HPDE6-E6E7 (cell line): ENCODE measurements around the gene BBIP1.

Source experiments
- DNase-seq: peaks from one replicate; pipeline ENCODE4 v3.0.0; 2011; ENCODE audit warnings: missing footprints; ENCODE audit errors: extremely low spot score

Gene BBIP1

GRCh38 chr10:110863956-110864355, 55.0 kb downstream of the BBIP1 start:
- DNase-seq, result no peak

- no peak for DNase-seq
These were observed 55.6 kb downstream of the BBIP1 start for GRCh38 chr10:110863361-110863760.

GRCh38 chr10:110862961-110863360, 56.0 kb downstream of the BBIP1 start:
- DNase-seq, result no peak

GRCh38 chr10:110861930-110862649, 56.9 kb downstream of the BBIP1 start:
- DNase-seq, result peak; percentile 41

DNA sequence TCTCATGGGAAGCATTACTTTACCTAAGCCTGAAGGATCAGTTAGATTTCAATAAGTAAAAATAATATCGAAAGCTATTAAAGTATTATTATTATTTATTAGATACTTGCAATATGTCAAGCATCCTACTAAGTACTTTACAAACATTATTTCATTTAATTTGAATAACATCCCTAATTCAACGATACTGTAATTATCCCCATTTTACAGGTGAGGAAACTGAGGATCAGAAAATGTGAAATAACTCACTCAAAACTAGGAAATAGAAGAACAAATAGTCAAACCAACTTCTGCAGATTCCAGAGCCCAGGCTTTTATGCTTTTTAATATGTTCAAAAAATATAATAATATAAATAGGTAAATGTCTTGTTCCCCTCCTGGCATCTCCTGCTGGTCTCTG, 57.5 kb downstream of the BBIP1 start:
- DNase-seq, result no peak

DNA sequence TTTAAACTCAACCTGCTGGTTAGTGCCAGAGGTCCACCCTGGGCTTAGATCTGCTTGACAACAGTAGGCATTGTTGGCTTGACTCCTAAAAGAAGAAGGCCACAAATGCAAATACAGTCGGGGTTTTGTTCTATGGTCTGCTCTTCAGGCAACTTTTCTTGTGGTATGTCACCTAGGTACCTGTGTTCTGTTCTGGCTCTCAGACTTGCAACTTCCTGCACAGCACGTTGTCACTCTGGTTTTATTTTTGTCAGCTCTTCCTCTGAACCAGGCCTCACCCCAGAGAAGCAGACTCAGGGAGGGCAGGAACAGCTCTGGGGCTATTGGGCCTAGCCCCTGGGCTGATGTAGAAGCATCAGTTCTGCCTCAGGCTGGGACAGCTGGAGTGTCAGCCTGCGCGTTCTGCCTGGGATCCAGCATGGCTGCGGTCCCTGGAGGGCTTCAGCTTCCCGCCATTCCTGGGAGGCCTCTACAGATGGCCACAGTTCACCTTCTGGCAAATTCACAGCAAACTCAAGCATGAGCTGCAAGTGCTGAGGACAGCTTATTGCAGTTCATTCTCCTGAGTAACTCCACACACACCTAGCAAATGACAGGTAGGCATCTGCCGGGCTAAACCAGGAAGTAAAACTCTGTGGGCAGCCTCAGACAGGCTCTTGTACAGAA, 58.3 kb downstream of the BBIP1 start:
- DNase-seq, result no peak

GRCh38 chr10:110859973-110860376, 59.0 kb downstream of the BBIP1 start:
- no peak for DNase-seq

DNA sequence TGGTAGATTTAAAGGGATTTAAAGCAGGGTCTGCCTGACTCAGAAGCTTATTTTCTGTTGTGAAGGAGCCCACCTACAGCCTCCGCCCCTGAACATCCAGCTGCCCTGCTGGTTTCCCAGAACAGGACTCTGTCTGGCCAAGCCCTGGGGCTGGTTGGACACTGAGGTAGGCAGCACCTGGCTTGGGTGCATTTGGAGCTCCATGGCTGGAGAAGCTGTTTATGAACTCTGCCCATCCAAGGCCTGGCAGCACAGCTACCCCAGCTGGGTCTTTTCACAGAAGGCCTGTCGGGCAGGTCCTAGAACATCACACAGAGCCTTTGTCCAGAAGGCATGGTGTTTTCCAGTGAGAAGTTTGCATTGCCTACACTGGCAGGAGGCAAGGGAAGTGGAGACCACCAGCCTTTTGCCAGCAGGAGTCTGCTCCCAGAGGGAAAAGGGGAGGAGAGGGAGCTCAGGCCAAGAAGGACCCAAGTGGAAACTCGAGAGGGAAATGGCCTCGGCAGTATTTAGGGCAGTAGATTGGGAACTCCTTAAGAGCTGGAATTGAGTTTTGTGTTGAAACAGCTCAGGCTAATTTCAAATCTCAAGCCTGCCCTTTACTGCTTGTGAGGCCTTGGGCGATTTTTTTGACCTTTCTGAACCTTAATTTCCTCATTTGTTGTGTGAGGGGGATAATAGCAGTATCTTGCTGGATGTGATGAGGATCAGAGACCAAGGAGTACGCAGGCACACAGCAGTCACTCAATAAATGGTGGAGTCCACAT, 59.6 kb downstream of the BBIP1 start:
- no peak for DNase-seq

GRCh38 chr10:110858297-110858934, 60.6 kb downstream of the BBIP1 start:
- no peak for DNase-seq

DNA sequence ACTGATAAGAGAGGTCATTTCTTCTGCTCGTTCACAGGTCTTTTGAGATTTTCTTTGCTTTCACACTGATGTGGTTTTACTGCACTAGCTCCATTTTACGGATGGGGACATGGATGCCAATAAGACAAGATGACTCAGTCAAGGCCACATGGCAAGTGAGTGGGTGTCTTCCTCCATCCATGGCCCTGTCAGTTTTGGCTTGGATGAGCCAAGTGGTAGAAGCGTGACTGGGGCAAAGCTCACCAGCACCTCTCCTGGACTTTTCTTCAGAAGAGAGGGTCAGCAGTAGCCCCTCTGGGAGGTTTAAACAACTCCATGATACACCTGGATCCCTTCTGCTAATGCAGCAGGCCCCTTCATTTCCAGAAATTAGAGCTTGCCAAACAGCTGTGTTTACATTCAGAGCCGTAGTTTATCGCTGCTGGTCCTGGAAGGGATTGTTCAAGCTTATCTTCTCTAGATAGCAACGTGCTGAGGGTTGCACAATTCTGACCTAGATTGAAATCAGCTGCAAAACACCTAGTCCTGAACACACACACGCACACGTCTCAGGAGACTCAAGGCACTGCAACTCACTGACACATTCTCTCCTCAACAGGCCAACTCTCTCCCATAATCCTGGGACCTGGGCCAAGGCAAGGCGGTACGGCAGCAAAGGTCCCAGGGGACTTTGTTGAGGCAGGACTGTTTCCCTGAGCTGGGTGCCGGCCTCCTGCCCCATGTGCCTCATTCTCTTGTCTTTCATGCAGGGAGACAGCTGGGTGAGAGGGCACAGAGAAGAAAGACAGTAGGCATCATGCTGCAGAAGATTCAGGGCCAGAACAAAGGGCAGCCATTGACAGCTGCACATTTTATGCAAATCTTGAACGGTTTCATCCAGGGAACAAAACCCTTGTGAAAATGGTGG, 61.5 kb downstream of the BBIP1 start:
- DNase-seq, result no peak

GRCh38 chr10:110853921-110854605, 64.9 kb downstream of the BBIP1 start:
- no peak for DNase-seq

DNA sequence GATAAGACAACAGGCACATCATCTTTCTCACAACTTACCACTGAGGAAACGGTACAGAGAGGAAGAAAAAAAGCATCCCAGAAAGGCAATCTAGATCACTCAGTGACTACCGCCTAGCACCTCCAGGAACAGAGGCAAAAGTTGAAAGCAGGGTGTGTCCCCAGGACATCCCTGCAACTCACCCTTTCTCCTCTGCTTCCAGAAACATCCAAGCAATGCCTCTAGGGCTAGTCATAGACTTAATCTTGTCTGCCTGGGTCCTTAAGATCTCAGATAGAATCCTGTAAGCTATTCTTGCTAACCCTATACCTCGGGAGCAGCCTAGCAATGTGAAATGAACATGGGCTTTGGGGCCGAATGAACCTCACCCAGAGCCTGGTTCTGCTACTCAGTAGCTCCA, 66.0 kb downstream of the BBIP1 start:
- no peak for DNase-seq

GRCh38 chr10:110852255-110852896, 66.6 kb downstream of the BBIP1 start:
- DNase-seq, result peak; percentile 94

DNA sequence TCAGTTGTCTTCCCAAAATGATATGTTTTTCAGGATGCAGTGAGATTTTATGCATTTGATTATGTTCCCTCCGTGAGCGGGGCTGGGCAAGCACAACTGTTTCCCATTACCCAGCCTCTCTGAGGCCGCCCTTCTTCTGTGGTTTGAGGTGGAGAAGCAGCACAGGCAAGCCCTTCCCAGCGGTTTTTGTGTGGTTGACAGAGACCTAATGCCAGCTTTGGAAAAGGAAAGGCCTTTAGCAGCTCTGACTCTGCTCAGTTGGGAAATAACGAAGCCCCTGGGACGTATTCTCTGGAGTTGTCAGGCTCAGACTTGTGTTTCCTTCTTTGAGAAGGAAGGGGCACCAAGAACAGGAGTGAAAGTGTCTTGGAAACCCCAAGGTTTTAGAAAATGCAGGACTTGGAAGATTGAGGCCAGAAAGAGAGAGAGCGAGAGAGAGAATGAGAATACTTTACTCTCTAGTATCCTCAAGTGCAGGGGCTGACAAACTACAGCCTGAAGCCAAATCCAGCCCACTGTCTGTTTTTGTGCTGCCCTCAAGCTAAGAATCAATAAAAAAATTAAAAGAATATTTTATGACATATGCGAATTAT, 67.9 kb downstream of the BBIP1 start:
- DNase-seq, result no peak

- no peak for DNase-seq
These were observed 68.9 kb downstream of the BBIP1 start for GRCh38 chr10:110850099-110850498.
